CD14-positive monocyte (primary cell): ENCODE measurements around the gene ZBTB17. TPM values are rescaled to one million over a fixed set of nuclear protein-coding genes. Genes with fewer than 3 reads are reported as not detected.

Source experiments
- DNase-seq, 3 donors: peaks; one replicate each; pipeline ENCODE4 v3.0.0-alpha.2; 2011 to 2022
- H2AFZ ChIP-seq: 2 replicates; pipeline ENCODE4 v1.6.0; 2012; ENCODE audit warnings: mild to moderate bottlenecking, low read depth, low read length, inconsistent platforms; ENCODE audit not compliant: insufficient read depth, poor library complexity, severe bottlenecking
- H3K27ac ChIP-seq, 2 donors: 1 replicate in 1 of 2; 2 replicates in 1 of 2; pipeline ENCODE4 v1.5.1; 2012 to 2013; ENCODE audit warnings: low read length in 2 of 2, control low read depth in 1 of 2, inconsistent platforms in 1 of 2, low read depth in 1 of 2, mild to moderate bottlenecking in 1 of 2
- H3K27me3 ChIP-seq, 2 donors: one replicate each; pipeline versions ENCODE4 v1.6.0 to v1.6.1; 2011 to 2013; ENCODE audit warnings: low read length in 2 of 2; ENCODE audit not compliant: control insufficient read depth in 2 of 2, insufficient read depth in 2 of 2
- H3K36me3 ChIP-seq, 2 donors: replicated peaks in 1 of 2; 1 replicate in 1 of 2; 2 replicates in 1 of 2; pipeline versions ENCODE4 v1.5.1 to v1.6.1; 2012 to 2013; ENCODE audit warnings: low read length in 2 of 2, control low read depth in 1 of 2, inconsistent platforms in 1 of 2, mild to moderate bottlenecking in 1 of 2; ENCODE audit not compliant: insufficient read depth in 2 of 2, control insufficient read depth in 1 of 2
- H3K4me1 ChIP-seq, 2 donors: 1 replicate in 1 of 2; 2 replicates in 1 of 2; pipeline versions ENCODE4 v1.5.1 to v1.6.1; 2012 to 2013; ENCODE audit warnings: low read length in 2 of 2, control low read depth in 1 of 2, inconsistent platforms in 1 of 2, mild to moderate bottlenecking in 1 of 2, moderate library complexity in 1 of 2; ENCODE audit not compliant: insufficient read depth in 2 of 2, control insufficient read depth in 1 of 2
- H3K4me2 ChIP-seq: replicated peaks from 2 replicates; pipeline ENCODE3; 2012; ENCODE audit warnings: low read length, moderate library complexity, mild to moderate bottlenecking; ENCODE audit not compliant: poor library complexity, severe bottlenecking; ENCODE audit errors: extremely low read depth
- H3K4me3 ChIP-seq, 3 experiments: fragments of 200-600 bp in 1 of 3; sonication (generic) in 1 of 3; replicated peaks in 1 of 3; 1 replicate in 2 of 3; 2 replicates in 1 of 3; pipeline ENCODE4 v1.5.1; 2011 to 2013; ENCODE audit warnings: low read length in 3 of 3, mild to moderate bottlenecking in 3 of 3, control low read depth in 2 of 3, low read depth in 2 of 3, inconsistent platforms in 1 of 3, moderate library complexity in 1 of 3
- H3K79me2 ChIP-seq: 2 replicates; pipeline ENCODE4 v1.6.0; 2012; ENCODE audit warnings: mild to moderate bottlenecking, control low read depth, inconsistent platforms, low read length, moderate library complexity; ENCODE audit not compliant: insufficient read depth
- H3K9ac ChIP-seq: 2 replicates; pipeline ENCODE4 v1.6.0; 2017; ENCODE audit warnings: low read length, mild to moderate bottlenecking; ENCODE audit not compliant: insufficient read depth, poor library complexity, severe bottlenecking
- H3K9me3 ChIP-seq, 2 donors: replicated peaks in 1 of 2; 1 replicate in 1 of 2; 2 replicates in 1 of 2; pipeline versions ENCODE4 v1.5.1 to v1.6.1; 2012 to 2013; ENCODE audit warnings: low read length in 2 of 2, control low read depth in 1 of 2; ENCODE audit not compliant: control insufficient read depth in 1 of 2, insufficient read depth in 1 of 2
- H4K20me1 ChIP-seq: 2 replicates; pipeline ENCODE4 v1.6.0; 2012; ENCODE audit warnings: mild to moderate bottlenecking, low read length, control low read depth, moderate library complexity; ENCODE audit not compliant: insufficient read depth
- H3K27ac Mint-ChIP-seq, 7 donors: one replicate each; pipeline ENCODE4 v1.8.0; 2020; ENCODE audit warnings: mild to moderate bottlenecking in 7 of 7, mixed read lengths in 7 of 7, moderate library complexity in 6 of 7, inconsistent platforms in 2 of 7
- H3K27me3 Mint-ChIP-seq, 3 donors: one replicate each; pipeline ENCODE4 v1.8.0; 2021 to 2022; ENCODE audit warnings: low read depth in 3 of 3, mild to moderate bottlenecking in 3 of 3, mixed read lengths in 3 of 3, moderate library complexity in 3 of 3, inconsistent platforms in 1 of 3
- H3K36me3 Mint-ChIP-seq, 2 donors: one replicate each; pipeline ENCODE4 v1.8.0; 2020; ENCODE audit warnings: mixed read lengths in 2 of 2, inconsistent platforms in 1 of 2, mild to moderate bottlenecking in 1 of 2
- H3K4me1 Mint-ChIP-seq: one replicate; pipeline ENCODE4 v1.8.0; 2020; ENCODE audit warnings: mild to moderate bottlenecking, mixed read lengths
- H3K4me3 Mint-ChIP-seq, 2 donors: one replicate each; pipeline ENCODE4 v1.8.0; 2020; ENCODE audit warnings: mild to moderate bottlenecking in 2 of 2, mixed read lengths in 2 of 2, moderate library complexity in 1 of 2
- H3K9me3 Mint-ChIP-seq, 7 donors: one replicate each; pipeline ENCODE4 v1.8.0; 2020 to 2022; ENCODE audit warnings: mixed read lengths in 7 of 7, mild to moderate bottlenecking in 6 of 7, moderate library complexity in 6 of 7, inconsistent platforms in 2 of 7
- WGBS: methylation state at CpG from one replicate; pipeline ENCODE4 v1.1.5; 2013; ENCODE audit warnings: missing lambda C conversion rate; ENCODE audit not compliant: insufficient coverage; 5-methylcytosine and 5-hydroxymethylcytosine counted together
- intact Hi-C, 2 donors: fragments of 100-400 bp; cut with micrococcal nuclease; formaldehyde crosslinking; loops; one replicate each; pipeline versions ENCODE4 v1.15.0 to v1.15.1; 2023
- polyA plus RNA-seq, 3 donors: library from polyadenylated mRNA; depleted of rRNA in 1 of 3; unstranded in 2 of 3; stranded (reverse) in 1 of 3; fragments of 300-500 nt in 2 of 3; fragments of >200 nt in 1 of 3; fragmentation: Illumina TruSeq in 2 of 3; gene quantifications; 1 replicate in 2 of 3; 2 replicates in 1 of 3; pipeline ENCODE4 v1.2.3, GENCODE V29; 2012 to 2021
- TF ChIP-seq, protein P1 (sequence below): fragments of 200-600 bp; IDR thresholded peaks from one replicate; pipeline ENCODE4 v1.8.0; 2022; ENCODE audit warnings: antibody characterized with exemption, mild to moderate bottlenecking

ZBTB17 gene
- polyA plus RNA-seq, 3 donors = 2.8 to 93.3 (median 7.6) TPM

DNA sequence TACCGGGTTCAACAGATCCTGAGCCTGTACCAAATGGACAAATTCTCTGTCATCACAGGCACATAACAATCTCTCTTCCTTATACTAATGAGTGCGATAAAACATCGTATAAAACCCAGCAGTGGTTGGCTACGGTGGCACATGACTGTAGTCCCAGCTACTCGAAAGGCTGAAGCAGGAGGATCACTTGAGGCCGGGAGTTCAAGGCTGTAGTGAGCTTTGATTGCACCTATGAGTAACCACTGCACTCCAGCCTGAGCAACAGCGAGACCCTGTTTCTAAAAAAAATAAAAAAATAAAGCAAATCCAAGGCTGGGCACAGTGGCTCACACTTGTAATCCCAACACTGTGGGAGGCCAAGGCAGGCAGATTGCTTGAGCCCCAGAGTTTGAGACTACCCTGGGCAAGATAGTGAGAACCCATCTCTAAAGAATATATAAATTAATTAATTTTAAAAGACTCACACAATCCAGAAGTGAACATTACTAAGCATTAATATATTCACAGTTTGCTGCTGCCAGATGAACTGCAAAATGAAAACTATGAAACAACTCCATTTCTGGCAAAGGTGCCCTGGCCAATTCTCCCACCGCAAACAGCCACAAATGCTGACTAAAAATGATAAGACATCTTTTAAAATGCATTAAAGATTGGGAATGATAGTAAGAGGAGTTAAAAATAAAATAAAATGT lies 13.1 kb downstream of the ZBTB17 start:
- H2AFZ ChIP-seq = no peak overlapping the region
- H3K27me3 ChIP-seq = no peaks in the 10 kb centered on the region
- peaks cover 83% of the 10 kb centered on the region for H3K79me2 ChIP-seq
- H3K4me1 ChIP-seq = peaks cover 29 to 50% of the 10 kb centered on the region in 2 donors
- WGBS = 100% methylated on average over 5 of the region's 8 CpGs
- H3K4me2 ChIP-seq = no peak overlapping the region
- peaks cover 0 to 1% (median 0%) of the 10 kb centered on the region in 7 donors for H3K9me3 Mint-ChIP-seq
- H3K4me3 Mint-ChIP-seq = no peak overlapping the region
- no peak for DNase-seq
- no peaks in the 10 kb centered on the region for H3K9me3 ChIP-seq
- peaks cover 8 to 25% of the 10 kb centered on the region in 2 donors for H3K36me3 ChIP-seq
- H3K27ac Mint-ChIP-seq = peak overlapping the region in 2 of 7 donors; percentile 51 to 57
- H3K27me3 Mint-ChIP-seq = peaks cover 0 to 2% (median 0%) of the 10 kb centered on the region in 3 donors
- H3K36me3 Mint-ChIP-seq = peaks cover 40 to 59% of the 10 kb centered on the region in 2 donors
- no peak overlapping the region for H3K9ac ChIP-seq
- no peak overlapping the region for H3K4me3 ChIP-seq
- peaks cover 79% of the 10 kb centered on the region for H4K20me1 ChIP-seq
- peaks cover 44% of the 10 kb centered on the region for H3K4me1 Mint-ChIP-seq
- no peak overlapping the region for H3K27ac ChIP-seq
- intact Hi-C loops = no loop called here
- TF ChIP-seq, protein P1, sequence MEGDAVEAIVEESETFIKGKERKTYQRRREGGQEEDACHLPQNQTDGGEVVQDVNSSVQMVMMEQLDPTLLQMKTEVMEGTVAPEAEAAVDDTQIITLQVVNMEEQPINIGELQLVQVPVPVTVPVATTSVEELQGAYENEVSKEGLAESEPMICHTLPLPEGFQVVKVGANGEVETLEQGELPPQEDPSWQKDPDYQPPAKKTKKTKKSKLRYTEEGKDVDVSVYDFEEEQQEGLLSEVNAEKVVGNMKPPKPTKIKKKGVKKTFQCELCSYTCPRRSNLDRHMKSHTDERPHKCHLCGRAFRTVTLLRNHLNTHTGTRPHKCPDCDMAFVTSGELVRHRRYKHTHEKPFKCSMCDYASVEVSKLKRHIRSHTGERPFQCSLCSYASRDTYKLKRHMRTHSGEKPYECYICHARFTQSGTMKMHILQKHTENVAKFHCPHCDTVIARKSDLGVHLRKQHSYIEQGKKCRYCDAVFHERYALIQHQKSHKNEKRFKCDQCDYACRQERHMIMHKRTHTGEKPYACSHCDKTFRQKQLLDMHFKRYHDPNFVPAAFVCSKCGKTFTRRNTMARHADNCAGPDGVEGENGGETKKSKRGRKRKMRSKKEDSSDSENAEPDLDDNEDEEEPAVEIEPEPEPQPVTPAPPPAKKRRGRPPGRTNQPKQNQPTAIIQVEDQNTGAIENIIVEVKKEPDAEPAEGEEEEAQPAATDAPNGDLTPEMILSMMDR = no peak

DNA sequence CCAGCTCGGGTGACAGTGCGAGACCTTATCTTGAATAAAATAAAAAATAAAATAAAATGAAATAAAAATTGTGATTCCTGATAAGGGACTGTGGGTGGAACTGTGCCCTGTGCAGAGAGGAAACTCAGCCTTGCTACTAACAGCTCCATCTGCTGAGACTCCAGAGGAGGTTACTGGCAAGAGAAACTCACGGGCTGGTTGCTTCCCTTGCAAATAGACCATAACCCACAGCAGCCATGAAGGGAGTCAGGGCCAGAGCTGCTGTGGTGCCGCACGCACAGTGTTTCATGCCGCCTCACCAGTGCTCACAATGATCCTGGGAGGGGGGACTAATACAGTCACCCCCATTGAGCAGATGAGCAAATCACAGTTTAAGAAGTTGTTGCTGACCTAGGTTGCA lies 13.7 kb downstream of the ZBTB17 start:
- peaks cover 42 to 61% of the 10 kb centered on the region in 2 donors for H3K36me3 Mint-ChIP-seq
- Histone ChIP-seq H3K4me2 (no peak overlapping the region), H2AFZ (no peak overlapping the region), H3K27ac (no peak overlapping the region), H3K79me2 (peaks cover 83% of the 10 kb centered on the region), H3K4me1 (peaks cover 31 to 51% of the 10 kb centered on the region in 2 donors), H3K4me3 (no peak overlapping the region), H3K36me3 (peaks cover 15 to 26% of the 10 kb centered on the region in 2 donors), H3K9ac (no peak overlapping the region), H3K9me3 (no peaks in the 10 kb centered on the region), H3K27me3 (no peaks in the 10 kb centered on the region), H4K20me1 (peaks cover 85% of the 10 kb centered on the region)
- peaks cover 0 to 1% (median 0%) of the 10 kb centered on the region in 7 donors for H3K9me3 Mint-ChIP-seq
- DNase-seq = no peak
- intact Hi-C loops = no loop called here
- TF ChIP-seq, protein P1 = no peak
- 88% methylated on average over 1 of the region's 6 CpGs for WGBS
- no peak overlapping the region for H3K4me3 Mint-ChIP-seq
- peak overlapping the region in 2 of 7 donors; percentile 36 to 57 for H3K27ac Mint-ChIP-seq
- peaks cover 47% of the 10 kb centered on the region for H3K4me1 Mint-ChIP-seq
- peaks cover 0 to 2% (median 0%) of the 10 kb centered on the region in 3 donors for H3K27me3 Mint-ChIP-seq
